ENCODE measurements around the gene OXCT2. TPM values are rescaled to one million over a fixed set of nuclear protein-coding genes. Genes with fewer than 3 reads are reported as not detected.
"Not testable (repeated sequence)": the region's sequence is repeated elsewhere in the genome, so short reads cannot be mapped to it uniquely, and the experiment has no call there.

OXCT2 gene
- total and polyA plus RNA-seq, 8 donors, result 0.53 to 4.8 (median 1.5) TPM; not detected in 3

GRCh38 chr1:39777306-39777705, 6.2 kb upstream of the OXCT2 start:
- WGBS, 5 donors, result 76 to 85% (median 81%) methylated on average over 4 of the region's 4 CpGs
- H3K4me1 ChIP-seq, result no peaks in the 10 kb centered on the region
- no peaks in the 10 kb centered on the region for H3K9me3 ChIP-seq
- H3K27ac ChIP-seq, result no peak overlapping the region
- no peaks in the 10 kb centered on the region for H3K36me3 ChIP-seq
- DNase-seq, result no peak
- H3K4me3 ChIP-seq, result no peak overlapping the region
- H3K27me3 ChIP-seq, result no peaks in the 10 kb centered on the region
- intact Hi-C loops (cut with DNase I; ENCODE audit: low total_unique reads), result no loop called here
- no peak for TF ChIP-seq EP300 (IDR thresholded peaks at IDR 0.05)
- TF ChIP-seq POLR2AphosphoS5 (IDR thresholded peaks at IDR 0.05), result no peak
- TF ChIP-seq POLR2A (IDR thresholded peaks at IDR 0.05), result no peak
- TF ChIP-seq CTCF (IDR thresholded peaks at IDR 0.05), result no peak

GRCh38 chr1:39776886-39777285, 5.7 kb upstream of the OXCT2 start:
- Histone ChIP-seq H3K27me3 (no peaks in the 10 kb centered on the region), H3K9me3 (no peaks in the 10 kb centered on the region), H3K36me3 (no peaks in the 10 kb centered on the region), H3K4me1 (no peaks in the 10 kb centered on the region), H3K4me3 (no peak overlapping the region), H3K27ac (no peak overlapping the region)
- 73 to 82% (median 81%) methylated on average over 4 of the region's 4 CpGs for WGBS, 5 donors
- no peak for DNase-seq
- TF ChIP-seq CTCF (IDR thresholded peaks at IDR 0.05) (no peak), EP300 (IDR thresholded peaks at IDR 0.05) (no peak), POLR2A (IDR thresholded peaks at IDR 0.05) (no peak), POLR2AphosphoS5 (IDR thresholded peaks at IDR 0.05) (no peak)
- intact Hi-C loops (cut with DNase I; ENCODE audit: low total_unique reads), result no loop called here

- no peak overlapping the region for H3K4me3 ChIP-seq
- no peak for DNase-seq
- 70 to 80% (median 74%) methylated on average over 12 of the region's 12 CpGs for WGBS, 5 donors
These were observed 5.2 kb upstream of the OXCT2 start for GRCh38 chr1:39776400-39776713.

GRCh38 chr1:39775676-39776399, 4.7 kb upstream of the OXCT2 start:
- intact Hi-C loops (cut with DNase I; ENCODE audit: low total_unique reads); H3K27ac ChIP-seq; H3K4me3 ChIP-seq; H3K4me1 ChIP-seq; H3K36me3 ChIP-seq; DNase-seq; H3K9me3 ChIP-seq; H3K27me3 ChIP-seq: not testable (repeated sequence)
- WGBS, 5 donors, result 67 to 83% (median 67%) methylated on average over 7 to 16 of the region's 20 CpGs

More at GRCh38 chr1:39776400-39776713, 5.2 kb upstream of the OXCT2 start:
- no peaks in the 10 kb centered on the region for H3K9me3 ChIP-seq
- no peaks in the 10 kb centered on the region for H3K36me3 ChIP-seq
- peaks cover 0 to under 1% (median 0%) of the 10 kb centered on the region in 4 donors for H3K4me1 ChIP-seq
- TF ChIP-seq POLR2A (IDR thresholded peaks at IDR 0.05), result no peak
- TF ChIP-seq POLR2AphosphoS5 (IDR thresholded peaks at IDR 0.05), result no peak
- TF ChIP-seq EP300 (IDR thresholded peaks at IDR 0.05), result no peak
- no peak for TF ChIP-seq CTCF (IDR thresholded peaks at IDR 0.05)
- no peak overlapping the region for H3K27ac ChIP-seq
- H3K27me3 ChIP-seq, result peaks cover 0 to 4% (median under 1%) of the 10 kb centered on the region in 3 donors
- intact Hi-C loops (cut with DNase I; ENCODE audit: low total_unique reads), result no loop called here

GRCh38 chr1:39775141-39775540, 4.0 kb upstream of the OXCT2 start:
- H3K27me3 ChIP-seq; intact Hi-C loops (cut with DNase I; ENCODE audit: low total_unique reads); DNase-seq; H3K4me3 ChIP-seq; H3K27ac ChIP-seq; H3K4me1 ChIP-seq; H3K9me3 ChIP-seq; H3K36me3 ChIP-seq: not testable (repeated sequence)
- 65 to 96% (median 80%) methylated on average over 3 to 11 of the region's 11 CpGs for WGBS, 5 donors

GRCh38 chr1:39773369-39773979, 2.3 kb upstream of the OXCT2 start:
- H3K36me3 ChIP-seq; H3K4me3 ChIP-seq; H3K9me3 ChIP-seq; DNase-seq; H3K27ac ChIP-seq; H3K4me1 ChIP-seq; intact Hi-C loops (cut with DNase I; ENCODE audit: low total_unique reads); H3K27me3 ChIP-seq: not testable (repeated sequence)
- WGBS, 5 donors, result 53 to 80% methylated on average over 1 to 3 of the region's 23 CpGs; no CpG with 5 or more reads in 3 of the 5 donors

- 20 to 31% (median 24%) methylated on average over 17 to 26 of the region's 71 CpGs for WGBS, 5 donors
- H3K4me3 ChIP-seq, H3K27me3 ChIP-seq: not testable (repeated sequence)
These were observed 787 bp downstream of the OXCT2 start for GRCh38 chr1:39770100-39771021.

GRCh38 chr1:39769502-39769901, 1.6 kb downstream of the OXCT2 start:
- H3K27ac ChIP-seq; intact Hi-C loops (cut with DNase I; ENCODE audit: low total_unique reads); DNase-seq; H3K36me3 ChIP-seq; H3K27me3 ChIP-seq; H3K4me1 ChIP-seq; H3K9me3 ChIP-seq; H3K4me3 ChIP-seq: not testable (repeated sequence)
- 80 to 95% (median 86%) methylated on average over 13 to 18 of the region's 19 CpGs for WGBS, 5 donors

More at GRCh38 chr1:39770100-39771021, 787 bp downstream of the OXCT2 start:
- intact Hi-C loops (cut with DNase I; ENCODE audit: low total_unique reads); DNase-seq; H3K27ac ChIP-seq; H3K36me3 ChIP-seq; H3K9me3 ChIP-seq; H3K4me1 ChIP-seq: not testable (repeated sequence)
